Epithelial cell of proximal tubule (primary cell): ENCODE results near the gene SULT4A1. TPM values are rescaled to one million over a fixed set of nuclear protein-coding genes. Genes with fewer than 3 reads are reported as not detected.

Experiments used
- DNase-seq: peaks from one replicate; pipeline ENCODE4 v3.0.0-alpha.2; 2011; ENCODE audit warnings: low read depth
- H3K4me3 ChIP-seq: 2 replicates; pipeline ENCODE4 v1.5.1; 2011; ENCODE audit warnings: low read depth, mild to moderate bottlenecking, low read length
- CTCF ChIP-seq: conservative IDR thresholded peaks from 2 replicates; pipeline ENCODE4 v1.5.1; 2012; ENCODE audit warnings: low read depth, mild to moderate bottlenecking, low read length
- total RNA-seq: library from RNA; depleted of rRNA; stranded (reverse); fragments of >200 nt; gene quantifications from 2 replicates; pipeline ENCODE4 v1.2.3, GENCODE V29; 2015

SULT4A1 gene
- total RNA-seq, 1 donor from 2014 or later, result 2.1 TPM

GRCh38 chr22:43777286-43777685 is 85.0 kb downstream of the SULT4A1 start:
- no peak overlapping the region for H3K4me3 ChIP-seq

GRCh38 chr22:43776081-43776670 is 86.1 kb downstream of the SULT4A1 start:
- no peak overlapping the region for H3K4me3 ChIP-seq
- no peak for DNase-seq
- TF ChIP-seq CTCF, result no peak

More at GRCh38 chr22:43777286-43777685, 85.0 kb downstream of the SULT4A1 start:
- DNase-seq, result peak; percentile 33
- peak; percentile 3 for TF ChIP-seq CTCF

Other genes starting within 250 kb of the SULT4A1 start
- gene EFCAB6, start 50.2 kb downstream of the SULT4A1 start, total RNA-seq, result 0.07 and 0.23 TPM in 2 replicates
- gene PNPLA5, start 29.5 kb upstream of the SULT4A1 start, total RNA-seq, result not detected in 2 replicates
- gene PNPLA3, start 61.3 kb upstream of the SULT4A1 start, total RNA-seq, result 7.6 and 12.4 TPM in 2 replicates
- gene SAMM50, start 92.9 kb upstream of the SULT4A1 start, total RNA-seq, result 40.8 and 51.7 TPM in 2 replicates
- gene PARVB, start 161.8 kb upstream of the SULT4A1 start, total RNA-seq, result 74.2 and 79.9 TPM in 2 replicates